Gastroesophageal sphincter (tissue), 4 donors: ENCODE measurements around the gene PSKH1. TPM values are rescaled to one million over a fixed set of nuclear protein-coding genes. Genes with fewer than 3 reads are reported as not detected.

ENCODE experiments used
- ATAC-seq: fragments of 150-250 bp; one replicate; pipeline ENCODE4 v1.9.1; 2016; ENCODE audit warnings: mild to moderate bottlenecking, moderate library complexity
- H3K27ac ChIP-seq, 4 donors: fragments of 200-600 bp; sonication (generic) in 3 of 4; 1 replicate in 3 of 4; 2 replicates in 1 of 4; pipeline ENCODE4 v1.5.1; 2016 to 2019
- H3K27me3 ChIP-seq: fragments of 200-600 bp; sonication (generic); one replicate; pipeline ENCODE4 v1.5.1; 2019
- H3K36me3 ChIP-seq, 2 donors: fragments of 200-600 bp; sonication (generic); one replicate each; pipeline ENCODE4 v1.5.1; 2019; ENCODE audit warnings: control low read depth in 1 of 2
- H3K4me1 ChIP-seq, 3 donors: fragments of 200-600 bp; sonication (generic); 1 replicate in 2 of 3; 2 replicates in 1 of 3; pipeline ENCODE4 v1.5.1; 2016 to 2019; ENCODE audit warnings: control low read depth in 2 of 3
- H3K4me3 ChIP-seq, 2 donors: fragments of 200-600 bp; sonication (generic); one replicate each; pipeline ENCODE4 v1.5.1; 2019; ENCODE audit warnings: mild to moderate bottlenecking in 1 of 2, moderate library complexity in 1 of 2
- H3K9me3 ChIP-seq, 3 donors: fragments of 200-600 bp; sonication (generic); one replicate each; pipeline ENCODE4 v1.5.1; 2017 to 2019; ENCODE audit warnings: control low read depth in 2 of 3
- CTCF ChIP-seq, 4 experiments: fragments of 200-600 bp in 2 of 4; fragments of 450-650 bp in 2 of 4; sonication (generic) in 1 of 4; IDR thresholded peaks; one replicate each; pipeline ENCODE4 v1.5.1; 2017 to 2019; ENCODE audit warnings: antibody characterized with exemption in 4 of 4, mild to moderate bottlenecking in 2 of 4, moderate library complexity in 2 of 4
- EP300 ChIP-seq: sonication (generic); formaldehyde crosslinking; IDR thresholded peaks from one replicate; pipeline ENCODE4 v1.6.1; 2017; ENCODE audit warnings: antibody characterized with exemption, mild to moderate bottlenecking
- POLR2A ChIP-seq, 2 donors: fragments of 450-650 bp; IDR thresholded peaks; one replicate each; pipeline ENCODE4 v1.6.1; 2017; ENCODE audit warnings: antibody characterized with exemption in 2 of 2, mild to moderate bottlenecking in 2 of 2, moderate library complexity in 1 of 2
- POLR2AphosphoS5 ChIP-seq: sonication (generic); formaldehyde crosslinking; IDR thresholded peaks from one replicate; pipeline ENCODE4 v1.6.1; 2017; ENCODE audit warnings: antibody characterized with exemption
- WGBS, 2 donors: methylation state at CpG; one replicate each; pipeline ENCODE4 v1.1.5; 2018; ENCODE audit warnings: low coverage in 1 of 2; 5-methylcytosine and 5-hydroxymethylcytosine counted together
- total RNA-seq, 4 donors: library from RNA; depleted of rRNA; stranded (reverse); fragments of >200 nt; gene quantifications; one replicate each; pipeline ENCODE4 v1.1.0, GENCODE V29; 2016

PSKH1 gene
- total RNA-seq, result 10 to 100 TPM; 14.7 to 32.3 (median 23.4) TPM

GRCh38 chr16:67892899-67893742 lies at the start of gene PSKH1:
TSS of gene PSKH1 (plus strand) at chr16:67893254. CDS start at chr16:67908750, 15,496 bp downstream.
- Histone ChIP-seq H3K4me1 (peaks cover 7 to 56% (median 26%) of the 10 kb centered on the region in 3 donors), H3K4me3 (peak within 1 kb of the TSS; percentile 92 to 98), H3K27ac (peak within 1 kb of the TSS; percentile 96 to 99 (median 98)), H3K27me3 (no peaks in the 10 kb centered on the region), H3K36me3 (no peaks in the 10 kb centered on the region), H3K9me3 (no peaks in the 10 kb centered on the region)
- WGBS, 2 donors, result 0 to 1% methylated on average over 1 to 9 of the region's 90 CpGs
- peak; percentile 87 to 90 for TF ChIP-seq POLR2A (IDR thresholded peaks at IDR 0.05)
- peak in 1 of 4 experiments; percentile 9 for TF ChIP-seq CTCF (IDR thresholded peaks at IDR 0.05)
- no peak for TF ChIP-seq EP300
- peak; percentile 64 for TF ChIP-seq POLR2AphosphoS5
- ATAC-seq, result peak; percentile 97

- TF ChIP-seq CTCF (IDR thresholded peaks at IDR 0.05) (no peak), POLR2AphosphoS5 (peak; percentile 10), POLR2A (IDR thresholded peaks at IDR 0.05) (no peak)
- Histone ChIP-seq H3K4me3 (peak overlapping the region; percentile 81 to 84), H3K27ac (peak overlapping the region; percentile 1 to 100 (median 100)), H3K36me3 (no peaks in the 10 kb centered on the region), H3K9me3 (no peaks in the 10 kb centered on the region), H3K4me1 (peaks cover 6 to 57% (median 35%) of the 10 kb centered on the region in 3 donors), H3K27me3 (no peaks in the 10 kb centered on the region)
- ATAC-seq, result no peak
- 3% methylated on average over 6 of the region's 11 CpGs; no CpG with 5 or more reads in 1 of the 2 donors for WGBS, 2 donors
Observed at GRCh38 chr16:67843343-67843765, 49.7 kb upstream of the PSKH1 start.

GRCh38 chr16:67844497-67844896 lies 48.6 kb upstream of the PSKH1 start:
- WGBS, 2 donors, result 21 to 26% methylated on average over 2 to 4 of the region's 4 CpGs
- ATAC-seq, result no peak
- no peaks in the 10 kb centered on the region for H3K9me3 ChIP-seq
- peak overlapping the region in 3 of 4 donors; percentile 99 to 100 (median 100) for H3K27ac ChIP-seq
- H3K27me3 ChIP-seq, result no peaks in the 10 kb centered on the region
- H3K4me3 ChIP-seq, result peak overlapping the region in 1 of 2 donors; percentile 84
- H3K4me1 ChIP-seq, result peaks cover 6 to 68% (median 39%) of the 10 kb centered on the region in 3 donors
- H3K36me3 ChIP-seq, result no peaks in the 10 kb centered on the region
- peak in 3 of 4 experiments; percentile 9 to 51 (median 44) for TF ChIP-seq CTCF (IDR thresholded peaks at IDR 0.05)
- TF ChIP-seq POLR2AphosphoS5, result no peak
- TF ChIP-seq EP300, result no peak
- TF ChIP-seq POLR2A (IDR thresholded peaks at IDR 0.05), result no peak

- TF ChIP-seq POLR2AphosphoS5, result no peak
- TF ChIP-seq POLR2A (IDR thresholded peaks at IDR 0.05), result no peak
- ATAC-seq, result no peak
- peak overlapping the region; percentile 74 to 97 for H3K4me3 ChIP-seq
- peaks cover 6 to 77% (median 39%) of the 10 kb centered on the region in 3 donors for H3K4me1 ChIP-seq
- no peaks in the 10 kb centered on the region for H3K27me3 ChIP-seq
- H3K27ac ChIP-seq, result peak overlapping the region; percentile 11 to 100 (median 97)
- H3K36me3 ChIP-seq, result no peaks in the 10 kb centered on the region
- H3K9me3 ChIP-seq, result no peaks in the 10 kb centered on the region
- WGBS, 2 donors, result 0 to 34% methylated on average over 1 to 4 of the region's 5 CpGs
Observed at GRCh38 chr16:67845291-67846062, 47.6 kb upstream of the PSKH1 start.

GRCh38 chr16:67846063-67846319 lies 47.1 kb upstream of the PSKH1 start:
- H3K4me1 ChIP-seq, result peaks cover 6 to 82% (median 39%) of the 10 kb centered on the region in 3 donors

More at GRCh38 chr16:67846063-67846319, 47.1 kb upstream of the PSKH1 start:
- 0 to 4% methylated on average over 2 of the region's 2 CpGs for WGBS, 2 donors
- TF ChIP-seq POLR2AphosphoS5 (no peak), CTCF (IDR thresholded peaks at IDR 0.05) (no peak), EP300 (no peak), POLR2A (IDR thresholded peaks at IDR 0.05) (no peak)
- H3K27me3 ChIP-seq, result no peaks in the 10 kb centered on the region
- H3K36me3 ChIP-seq, result no peaks in the 10 kb centered on the region
- peak overlapping the region; percentile 74 to 97 for H3K4me3 ChIP-seq
- no peak for ATAC-seq
- H3K27ac ChIP-seq, result peak overlapping the region; percentile 11 to 100 (median 97)
- no peaks in the 10 kb centered on the region for H3K9me3 ChIP-seq
